ENCODE data around the gene NTM.

The NTM gene

GRCh38 chr11:131656839-131657211, 286.4 kb downstream of the NTM start:
- Histone ChIP-seq H3K4me3 (ENCODE audit: low read depth, low read length) (no peak overlapping the region), H3K36me3 (no peaks in the 10 kb centered on the region), H3K27me3 (no peaks in the 10 kb centered on the region), H3K9me3 (no peaks in the 10 kb centered on the region), H3K4me1 (no peaks in the 10 kb centered on the region)
- DNase-seq = no peak
- no peak for TF ChIP-seq CTCF (IDR thresholded peaks at IDR 0.05; ENCODE audit: low read depth, low read length)

GRCh38 chr11:131658414-131658813, 288.0 kb downstream of the NTM start:
- no peak for DNase-seq
- Histone ChIP-seq H3K9me3 (no peaks in the 10 kb centered on the region), H3K4me1 (no peaks in the 10 kb centered on the region), H3K4me3 (ENCODE audit: low read depth, low read length) (no peak overlapping the region), H3K27me3 (no peaks in the 10 kb centered on the region), H3K36me3 (no peaks in the 10 kb centered on the region)
- TF ChIP-seq CTCF (IDR thresholded peaks at IDR 0.05; ENCODE audit: low read depth, low read length) = no peak

- DNase-seq = no peak
- no peak overlapping the region for H3K4me3 ChIP-seq (ENCODE audit: low read depth, low read length)
- no peaks in the 10 kb centered on the region for H3K36me3 ChIP-seq
- no peaks in the 10 kb centered on the region for H3K27me3 ChIP-seq
- TF ChIP-seq CTCF (IDR thresholded peaks at IDR 0.05; ENCODE audit: low read depth, low read length) = no peak
- H3K9me3 ChIP-seq = no peaks in the 10 kb centered on the region
- H3K4me1 ChIP-seq = no peaks in the 10 kb centered on the region
Observed at GRCh38 chr11:131658952-131659351, 288.5 kb downstream of the NTM start.

GRCh38 chr11:131659931-131660330, 289.5 kb downstream of the NTM start:
- no peak overlapping the region for H3K4me3 ChIP-seq (ENCODE audit: low read depth, low read length)
- no peak for DNase-seq
- no peaks in the 10 kb centered on the region for H3K4me1 ChIP-seq
- no peak for TF ChIP-seq CTCF (IDR thresholded peaks at IDR 0.05; ENCODE audit: low read depth, low read length)
- no peaks in the 10 kb centered on the region for H3K36me3 ChIP-seq
- no peaks in the 10 kb centered on the region for H3K27me3 ChIP-seq
- no peaks in the 10 kb centered on the region for H3K9me3 ChIP-seq

GRCh38 chr11:131661132-131661531, 290.7 kb downstream of the NTM start:
- no peak for DNase-seq
- H3K36me3 ChIP-seq = no peaks in the 10 kb centered on the region
- no peaks in the 10 kb centered on the region for H3K9me3 ChIP-seq
- TF ChIP-seq CTCF (IDR thresholded peaks at IDR 0.05; ENCODE audit: low read depth, low read length) = no peak
- H3K4me1 ChIP-seq = no peaks in the 10 kb centered on the region
- H3K27me3 ChIP-seq = no peaks in the 10 kb centered on the region
- H3K4me3 ChIP-seq (ENCODE audit: low read depth, low read length) = no peak overlapping the region

- Histone ChIP-seq H3K27me3 (no peaks in the 10 kb centered on the region), H3K4me1 (no peaks in the 10 kb centered on the region), H3K36me3 (no peaks in the 10 kb centered on the region), H3K9me3 (no peaks in the 10 kb centered on the region), H3K4me3 (ENCODE audit: low read depth, low read length) (no peak overlapping the region)
- TF ChIP-seq CTCF (IDR thresholded peaks at IDR 0.05; ENCODE audit: low read depth, low read length) = no peak
- DNase-seq = no peak
Observed at GRCh38 chr11:131662317-131662972, 292.0 kb downstream of the NTM start.

Measured in BE2C (cell line).